K562 (cell line): ENCODE measurements around the gene GUCA1A. TPM values are rescaled to one million over a fixed set of nuclear protein-coding genes. Genes with fewer than 3 reads are reported as not detected.

ENCODE experiments used
- ATAC-seq: fragments of 200-7000 bp; cut with Tn5 transposase; 3 replicates; pipeline ENCODE4 v1.9.1; 2020; ENCODE audit warnings: moderate library complexity
- BruUV-seq: library from RNA; stranded (reverse); fragments of 400-500 nt; replicated peaks from 2 replicates; lab custom pipeline; 2021; lab: Mats Ljungman, UMichigan
- CTCF ChIA-PET: fragments of 300-600 bp; formaldehyde crosslinking; extraction: SDS; loops from one replicate; lab custom pipeline; 2021; ENCODE audit warnings: low intra/inter-chr PET ratio; lab: Yijun Ruan, JAX
- POLR2A ChIA-PET: fragments of 300-600, 350-650 bp; sonication (Branson Sonifier 250); formaldehyde crosslinking; extraction: SDS; loops from one replicate; lab custom pipeline; 2021; ENCODE audit warnings: antibody characterized with exemption, inconsistent platforms; lab: Yijun Ruan, JAX
- DNase-seq, 4 experiments: peaks; one replicate each; pipeline versions ENCODE4 v3.0.0 to v3.0.0-alpha.2; 2011 to 2018; ENCODE audit warnings: low spot score in 3 of 4, mixed read lengths in 3 of 4; ENCODE audit errors: extremely low read depth in 1 of 4
- FAIRE-seq: peaks from 2 replicates; lab custom pipeline; 2011; peaks lifted over from hg19 to GRCh38; lab: Jason Lieb, UNC
- H2AFZ ChIP-seq: 2 replicates; pipeline ENCODE4 v1.6.0; 2011; ENCODE audit warnings: low read depth, low read length, control low read depth, inconsistent platforms
- H3K27ac ChIP-seq: fragments of 200-600 bp; 3 replicates; pipeline ENCODE4 v1.8.0; 2011; ENCODE audit warnings: low read depth, mild to moderate bottlenecking, control low read depth, inconsistent platforms, low read length, moderate library complexity, mixed read lengths; ENCODE audit errors: extremely low read depth
- H3K27me3 ChIP-seq, 2 experiments: fragments of 300-600 bp in 1 of 2; 2 replicates in 1 of 2; 3 replicates in 1 of 2; pipeline versions ENCODE4 v1.6.0 to v1.8.0; 2011; ENCODE audit warnings: inconsistent platforms in 2 of 2, low read length in 2 of 2, mild to moderate bottlenecking in 1 of 2, mixed read lengths in 1 of 2, moderate library complexity in 1 of 2; ENCODE audit not compliant: control insufficient read depth in 2 of 2, insufficient read depth in 2 of 2
- H3K36me3 ChIP-seq: fragments of 300-600 bp; 3 replicates; pipeline ENCODE4 v1.8.0; 2011; ENCODE audit warnings: mild to moderate bottlenecking, low read length, inconsistent platforms; ENCODE audit not compliant: control insufficient read depth, insufficient read depth
- H3K4me1 ChIP-seq, 2 experiments: fragments of 200-600 bp in 1 of 2; replicated peaks in 1 of 2; 2 replicates in 1 of 2; 3 replicates in 1 of 2; pipeline versions ENCODE4 v1.5.1 to v1.8.0; 2011; ENCODE audit warnings: inconsistent platforms in 2 of 2, low read length in 2 of 2, mild to moderate bottlenecking in 1 of 2, mixed read lengths in 1 of 2, moderate library complexity in 1 of 2; ENCODE audit not compliant: control insufficient read depth in 2 of 2, insufficient read depth in 2 of 2
- H3K4me2 ChIP-seq: 2 replicates; pipeline ENCODE4 v1.6.1; 2011; ENCODE audit warnings: low read length, control low read depth, inconsistent platforms, mixed read lengths; ENCODE audit not compliant: insufficient read depth
- H3K4me3 ChIP-seq: fragments of 200-600 bp; sonication (generic), shearing (Covaris generic); 2 replicates; pipeline ENCODE4 v1.5.1; 2016; ENCODE audit warnings: control low read depth, inconsistent platforms
- H3K79me2 ChIP-seq: fragments of 200-600 bp; 3 replicates; pipeline ENCODE4 v1.8.0; 2011; ENCODE audit warnings: low read length, inconsistent platforms; ENCODE audit not compliant: control insufficient read depth, insufficient read depth
- H3K9ac ChIP-seq, 2 experiments: 2 replicates each; pipeline versions ENCODE4 v1.6.0 to v1.6.1; 2011; ENCODE audit warnings: low read depth in 2 of 2, low read length in 2 of 2, control low read depth in 1 of 2, inconsistent platforms in 1 of 2, mild to moderate bottlenecking in 1 of 2, mixed read lengths in 1 of 2; ENCODE audit not compliant: insufficient read depth in 1 of 2
- H3K9me1 ChIP-seq: one replicate; pipeline ENCODE4 v1.6.0; 2011; ENCODE audit warnings: inconsistent platforms, mild to moderate bottlenecking, low read length, moderate library complexity; ENCODE audit not compliant: control insufficient read depth, insufficient read depth
- H3K9me3 ChIP-seq: replicated peaks from 2 replicates; pipeline ENCODE4 v1.5.1; 2011; ENCODE audit warnings: low read depth, low read length, inconsistent platforms; ENCODE audit not compliant: control insufficient read depth, insufficient read depth
- H4K20me1 ChIP-seq: replicated peaks from 2 replicates; pipeline ENCODE4 v1.6.1; 2011; ENCODE audit warnings: low read length, inconsistent platforms, mixed read lengths; ENCODE audit not compliant: control insufficient read depth, insufficient read depth
- PHF20 ChIP-seq: fragments of 450-650 bp; IDR thresholded peaks from 2 replicates; pipeline ENCODE4 v1.6.1; 2018; ENCODE audit not compliant: partially characterized antibody
- PKNOX1 ChIP-seq: fragments of 450-650 bp; IDR thresholded peaks from 2 replicates; pipeline ENCODE4 v1.6.1; 2016
- PTRF ChIP-seq: fragments of 450-650 bp; IDR thresholded peaks from 2 replicates; pipeline ENCODE4 v1.6.1; 2016; ENCODE audit warnings: mild to moderate bottlenecking, missing genetic modification characterization, missing compliant biosample characterization
- SPI1 ChIP-seq: IDR thresholded peaks from 2 replicates; pipeline ENCODE4 v1.6.1; 2011; ENCODE audit warnings: low read depth, low read length, control low read depth, borderline replicate concordance
- WGBS: fragments of 100-300 bp; shearing (Covaris generic); methylation state at CpG from one replicate; pipeline ENCODE4 v1.1.6; 2016; ENCODE audit warnings: low coverage, mixed read lengths; ENCODE audit not compliant: insufficient coverage; ENCODE audit errors: missing lambda C conversion rate; 5-methylcytosine and 5-hydroxymethylcytosine counted together
- in situ Hi-C: fragments of 300-500 bp; cut with MboI; formaldehyde crosslinking; loops from 4 replicates; pipeline ENCODE4 v1.15.0; 2018; ENCODE audit warnings: inconsistent platforms, mixed read lengths
- intact Hi-C: fragments of 100-400 bp; cut with micrococcal nuclease; formaldehyde crosslinking; loops from 2 replicates; pipeline ENCODE4 v1.14.2; 2022
- polyA plus RNA-seq, 8 experiments: library from polyadenylated mRNA; depleted of rRNA in 4 of 8; stranded (reverse) in 5 of 8; unstranded in 3 of 8; fragments of >200 nt; fragmentation: Nextera tagmentation in 2 of 8; fragmentation: Illumina TruSeq in 1 of 8; extraction: Ambion mirVana in 2 of 8; extraction: Trizol in 1 of 8; gene quantifications; 2 replicates each; pipeline versions ENCODE4 v1.2.1 to v1.2.3, GENCODE V29; 2011 to 2014; ENCODE audit warnings: inconsistent platforms in 1 of 8, missing spikeins in 1 of 8
- total RNA-seq, 7 experiments: library from RNA; depleted of rRNA in 6 of 7; stranded (reverse); fragments of >200 nt in 6 of 7; fragmentation: Illumina TruSeq in 2 of 7; extraction: Trizol in 2 of 7; gene quantifications; 2 replicates each; pipeline versions ENCODE4 v1.2.1 to v1.2.3, GENCODE V29; 2011 to 2021; ENCODE audit warnings: low replicate concordance in 1 of 7
- TF ChIP-seq, protein P1 (sequence below): fragments of 250-450 bp; sonication (Bioruptor Pico); IDR thresholded peaks from 2 replicates; pipeline ENCODE4 v1.9.0; 2021; ENCODE audit warnings: mild to moderate bottlenecking

Gene GUCA1A
- total and polyA plus RNA-seq, 9 of the 15 experiments (the other 6 are each of a cell fraction or from before 2014, with no cell fraction given), result not detected

DNA sequence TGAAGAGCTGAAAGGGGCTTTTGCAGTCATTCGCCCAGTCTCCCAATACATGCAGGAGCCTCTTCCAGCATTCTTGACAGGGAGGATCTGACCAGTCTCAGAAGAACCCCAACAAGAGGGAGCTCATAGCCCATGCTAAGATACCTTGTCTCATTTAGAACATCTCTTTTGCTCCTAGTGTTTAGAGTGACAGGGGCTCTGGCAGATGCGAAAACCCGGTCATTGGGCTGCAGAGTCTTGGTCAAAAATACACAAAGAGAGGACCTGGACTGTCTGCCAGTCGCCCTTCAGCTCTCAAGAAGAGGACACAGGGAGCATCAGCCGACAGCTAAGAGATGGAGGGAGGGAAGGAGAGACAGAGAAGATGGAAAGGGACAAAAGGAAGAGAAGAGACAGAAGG is 20.9 kb downstream of the GUCA1A start:
- no peak for ATAC-seq
- in situ Hi-C loops (no loop called here), intact Hi-C loops (loop anchor here (10.0 kb wide), 1 partner anchor 259 kb away; no protein-coding TSS in a partner anchor)
- H4K20me1 ChIP-seq, result no peaks in the 10 kb centered on the region
- peaks cover 43 to 53% of the 10 kb centered on the region in 2 experiments for H3K4me1 ChIP-seq
- peak in 1 of 4 experiments; percentile 16 for DNase-seq
- no peaks in the 10 kb centered on the region for H3K36me3 ChIP-seq
- H3K4me2 ChIP-seq, result no peak overlapping the region
- ChIA-PET CTCF (no interaction called here), POLR2A (interaction anchor here (0.6 to 2.0 kb wide), 8 partner anchors 9 to 815 kb away, joined by 3 to 11 read pairs (median 4); partner anchors contain the start of gene GUCA1A)
- H2AFZ ChIP-seq, result no peak overlapping the region
- no peaks in the 10 kb centered on the region for H3K9me1 ChIP-seq
- no peak for FAIRE-seq
- no peak overlapping the region; a peak in 1 of 4 replicates for H3K9ac ChIP-seq
- TF ChIP-seq, protein P1, sequence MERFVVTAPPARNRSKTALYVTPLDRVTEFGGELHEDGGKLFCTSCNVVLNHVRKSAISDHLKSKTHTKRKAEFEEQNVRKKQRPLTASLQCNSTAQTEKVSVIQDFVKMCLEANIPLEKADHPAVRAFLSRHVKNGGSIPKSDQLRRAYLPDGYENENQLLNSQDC (CRISPR knock-in tag), result 0 out of 2 replicates have a peak, but pooled peaks have one; percentile 17
- TF ChIP-seq PHF20 (no peak), PKNOX1 (peak; percentile 78)
- no peaks in the 10 kb centered on the region for H3K79me2 ChIP-seq
- WGBS, result 70% methylated on average over 5 of the region's 5 CpGs
- H3K4me3 ChIP-seq, result no peak overlapping the region
- H3K27me3 ChIP-seq, result no peaks in the 10 kb centered on the region
- no peaks in the 10 kb centered on the region for H3K9me3 ChIP-seq
- no TSS peak for BruUV-seq
- H3K27ac ChIP-seq, result no peak overlapping the region

DNA sequence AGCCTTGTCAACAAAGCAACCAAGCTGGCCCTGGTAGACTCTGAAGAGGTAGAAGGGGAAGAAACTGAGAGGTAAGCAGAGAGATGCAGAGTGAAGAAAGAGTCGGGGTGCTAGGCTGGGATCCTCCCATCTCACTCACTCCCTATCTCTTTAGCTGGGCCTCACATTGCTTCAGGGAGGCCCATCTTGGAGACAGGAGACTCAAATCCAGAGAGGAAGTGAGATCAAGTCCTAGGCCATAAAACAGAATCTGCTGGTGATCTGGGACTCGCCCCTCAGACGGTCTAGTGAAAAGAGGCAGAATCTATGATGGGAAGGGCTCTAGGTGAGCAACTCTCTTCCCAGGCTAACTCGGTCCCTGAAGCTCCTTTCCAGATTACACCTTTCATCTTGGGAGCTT is 22.3 kb downstream of the GUCA1A start:
- POLR2A ChIA-PET, result interaction anchor here (0.6 to 1.2 kb wide), 3 partner anchors 10 to 49 kb away, joined by 3 read pairs; no protein-coding TSS in a partner anchor

More for the DNA sequence above, 22.3 kb downstream of the GUCA1A start:
- Histone ChIP-seq H3K27ac (no peak overlapping the region), H3K36me3 (no peaks in the 10 kb centered on the region), H3K4me2 (no peak overlapping the region), H3K27me3 (no peaks in the 10 kb centered on the region), H3K79me2 (no peaks in the 10 kb centered on the region), H3K4me1 (peaks cover 47 to 63% of the 10 kb centered on the region in 2 experiments), H3K4me3 (no peak overlapping the region), H4K20me1 (no peaks in the 10 kb centered on the region), H2AFZ (no peak overlapping the region), H3K9me3 (peaks cover 4% of the 10 kb centered on the region), H3K9me1 (no peaks in the 10 kb centered on the region), H3K9ac (no peak overlapping the region)
- ATAC-seq, result no peak
- in situ Hi-C loops (no loop called here), intact Hi-C loops (loop anchor here (10.0 kb wide), 1 partner anchor 261 kb away; no protein-coding TSS in a partner anchor)
- TF ChIP-seq SPI1 (peak; percentile 75; the same call in 1 of the 2 replicates), PTRF (tag) (no peak)
- no TSS peak for BruUV-seq
- DNase-seq, result peak in 2 of 4 experiments; percentile 27 to 39
- WGBS, result 58% methylated on average over 4 of the region's 4 CpGs
- CTCF ChIA-PET, result no interaction called here
- FAIRE-seq, result no peak
